ENCODE results near the gene NXT1. TPM values are rescaled to one million over a fixed set of nuclear protein-coding genes. Genes with fewer than 3 reads are reported as not detected.
A peak's percentile ranks its signal among the peaks of the same experiment; 100 is the strongest.

Gene NXT1
- total and polyA plus RNA-seq, 7 experiments from 2014 or later = 20.1 to 71.8 (median 50.3) TPM

- Histone ChIP-seq H3K27ac (ENCODE audit: low read depth, low read length) (no peak overlapping the region), H3K27me3 (ENCODE audit: control insufficient read depth in 2 of 2, insufficient read depth in 2 of 2, low read length in 2 of 2) (no peaks in the 10 kb centered on the region), H3K36me3 (ENCODE audit: control insufficient read depth in 2 of 3, insufficient read depth in 3 of 3, low read length in 3 of 3) (no peaks in the 10 kb centered on the region), H3K9me3 (ENCODE audit: control insufficient read depth in 2 of 3, low read length in 3 of 3) (no peaks in the 10 kb centered on the region), H3K4me3 (ENCODE audit: low read length) (no peak overlapping the region), H3K4me1 (ENCODE audit: control insufficient read depth in 2 of 2, insufficient read depth in 2 of 2, low read length in 2 of 2) (no peaks in the 10 kb centered on the region)
- DNase-seq = peak in 1 of 9 donors; percentile 1
- ATAC-seq = no peak
- Mint-ChIP-seq H3K4me1 (no peaks in the 10 kb centered on the region), H3K9me3 (peaks cover 0 to 2% (median 0%) of the 10 kb centered on the region in 11 donors), H3K27ac (no peak overlapping the region), H3K4me3 (no peak overlapping the region), H3K27me3 (peaks cover 0 to 10% (median 0%) of the 10 kb centered on the region in 5 donors), H3K36me3 (peaks cover 0 to 9% (median 0%) of the 10 kb centered on the region in 5 donors)
- CTCF ChIA-PET = no interaction called here
- intact Hi-C loops (cut with micrococcal nuclease) = no loop called here
- POLR2A ChIA-PET = no interaction called here
Observed at GRCh38 chr20:23326774-23327173, 23.8 kb upstream of the NXT1 start.

- peak in 1 of 9 donors; percentile 3 for DNase-seq
- CTCF ChIA-PET = no interaction called here
- H3K9me3 Mint-ChIP-seq = peaks cover 0 to 2% (median 0%) of the 10 kb centered on the region in 11 donors
- intact Hi-C loops (cut with micrococcal nuclease) = no loop called here
- H3K27me3 Mint-ChIP-seq = peaks cover 0 to 10% (median 0%) of the 10 kb centered on the region in 5 donors
- Histone ChIP-seq H3K4me3 (ENCODE audit: low read length) (no peak overlapping the region), H3K4me1 (ENCODE audit: control insufficient read depth in 2 of 2, insufficient read depth in 2 of 2, low read length in 2 of 2) (no peaks in the 10 kb centered on the region), H3K27me3 (ENCODE audit: control insufficient read depth in 2 of 2, insufficient read depth in 2 of 2, low read length in 2 of 2) (no peaks in the 10 kb centered on the region), H3K27ac (ENCODE audit: low read depth, low read length) (no peak overlapping the region), H3K36me3 (ENCODE audit: control insufficient read depth in 2 of 3, insufficient read depth in 3 of 3, low read length in 3 of 3) (no peaks in the 10 kb centered on the region), H3K9me3 (ENCODE audit: control insufficient read depth in 2 of 3, low read length in 3 of 3) (no peaks in the 10 kb centered on the region)
- POLR2A ChIA-PET = no interaction called here
- H3K36me3 Mint-ChIP-seq = peaks cover 0 to 11% (median 0%) of the 10 kb centered on the region in 5 donors
- H3K4me1 Mint-ChIP-seq = no peaks in the 10 kb centered on the region
- no peak overlapping the region for H3K4me3 Mint-ChIP-seq
- H3K27ac Mint-ChIP-seq = no peak overlapping the region
- no peak for ATAC-seq
Observed at GRCh38 chr20:23327617-23328333, 22.8 kb upstream of the NXT1 start.

- Mint-ChIP-seq H3K4me1 (peaks cover 0 to 15% (median 0%) of the 10 kb centered on the region in 7 donors), H3K4me3 (no peak overlapping the region), H3K36me3 (peaks cover 0 to 11% (median 0%) of the 10 kb centered on the region in 5 donors), H3K27ac (no peak overlapping the region), H3K27me3 (no peaks in the 10 kb centered on the region), H3K9me3 (peaks cover 0 to 2% (median 0%) of the 10 kb centered on the region in 11 donors)
- DNase-seq (peak in 1 of 9 donors; percentile 3), ATAC-seq (no peak)
- CTCF ChIA-PET = no interaction called here
- POLR2A ChIA-PET = no interaction called here
- Histone ChIP-seq H3K36me3 (ENCODE audit: control insufficient read depth in 2 of 3, insufficient read depth in 3 of 3, low read length in 3 of 3) (no peaks in the 10 kb centered on the region), H3K4me1 (ENCODE audit: control insufficient read depth in 2 of 2, insufficient read depth in 2 of 2, low read length in 2 of 2) (no peaks in the 10 kb centered on the region), H3K4me3 (ENCODE audit: low read length) (no peak overlapping the region), H3K9me3 (ENCODE audit: control insufficient read depth in 2 of 3, low read length in 3 of 3) (no peaks in the 10 kb centered on the region), H3K27ac (ENCODE audit: low read depth, low read length) (no peak overlapping the region), H3K27me3 (ENCODE audit: control insufficient read depth in 2 of 2, insufficient read depth in 2 of 2, low read length in 2 of 2) (no peaks in the 10 kb centered on the region)
- intact Hi-C loops (cut with micrococcal nuclease) = no loop called here
Observed at GRCh38 chr20:23331450-23332350, 18.9 kb upstream of the NXT1 start.

- peaks cover 0 to 20% (median 0%) of the 10 kb centered on the region in 7 donors for H3K4me1 Mint-ChIP-seq
- no peak for ATAC-seq
- intact Hi-C loops (cut with micrococcal nuclease) = no loop called here
Observed at GRCh38 chr20:23332467-23332866, 18.1 kb upstream of the NXT1 start.

GRCh38 chr20:23334111-23334510, 16.5 kb upstream of the NXT1 start:
- Mint-ChIP-seq H3K36me3 (peaks cover 0 to 11% (median 0%) of the 10 kb centered on the region in 5 donors), H3K27ac (no peak overlapping the region), H3K4me3 (no peak overlapping the region), H3K4me1 (peaks cover 0 to 20% (median 0%) of the 10 kb centered on the region in 7 donors), H3K27me3 (peaks cover 0 to 1% (median 0%) of the 10 kb centered on the region in 5 donors), H3K9me3 (peaks cover 0 to 2% (median 0%) of the 10 kb centered on the region in 11 donors)
- no peak for DNase-seq
- Histone ChIP-seq H3K27me3 (ENCODE audit: control insufficient read depth in 2 of 2, insufficient read depth in 2 of 2, low read length in 2 of 2) (no peaks in the 10 kb centered on the region), H3K4me3 (ENCODE audit: low read length) (no peak overlapping the region), H3K36me3 (ENCODE audit: control insufficient read depth in 2 of 3, insufficient read depth in 3 of 3, low read length in 3 of 3) (no peaks in the 10 kb centered on the region), H3K4me1 (ENCODE audit: control insufficient read depth in 2 of 2, insufficient read depth in 2 of 2, low read length in 2 of 2) (no peaks in the 10 kb centered on the region), H3K27ac (ENCODE audit: low read depth, low read length) (no peak overlapping the region), H3K9me3 (ENCODE audit: control insufficient read depth in 2 of 3, low read length in 3 of 3) (no peaks in the 10 kb centered on the region)
- ChIA-PET POLR2A (no interaction called here), CTCF (no interaction called here)
- intact Hi-C loops (cut with micrococcal nuclease) = no loop called here
- no peak for ATAC-seq

More at GRCh38 chr20:23332467-23332866, 18.1 kb upstream of the NXT1 start:
- Histone ChIP-seq H3K27ac (ENCODE audit: low read depth, low read length) (no peak overlapping the region), H3K4me3 (ENCODE audit: low read length) (no peak overlapping the region), H3K4me1 (ENCODE audit: control insufficient read depth in 2 of 2, insufficient read depth in 2 of 2, low read length in 2 of 2) (no peaks in the 10 kb centered on the region), H3K36me3 (ENCODE audit: control insufficient read depth in 2 of 3, insufficient read depth in 3 of 3, low read length in 3 of 3) (no peaks in the 10 kb centered on the region), H3K27me3 (ENCODE audit: control insufficient read depth in 2 of 2, insufficient read depth in 2 of 2, low read length in 2 of 2) (no peaks in the 10 kb centered on the region), H3K9me3 (ENCODE audit: control insufficient read depth in 2 of 3, low read length in 3 of 3) (no peaks in the 10 kb centered on the region)
- ChIA-PET CTCF (no interaction called here), POLR2A (no interaction called here)
- H3K4me3 Mint-ChIP-seq = no peak overlapping the region
- no peaks in the 10 kb centered on the region for H3K27me3 Mint-ChIP-seq
- DNase-seq = peak in 1 of 9 donors; percentile 2
- H3K27ac Mint-ChIP-seq = no peak overlapping the region
- peaks cover 0 to 2% (median 0%) of the 10 kb centered on the region in 11 donors for H3K9me3 Mint-ChIP-seq
- H3K36me3 Mint-ChIP-seq = peaks cover 0 to 11% (median 0%) of the 10 kb centered on the region in 5 donors

- Histone ChIP-seq H3K9me3 (ENCODE audit: control insufficient read depth in 2 of 3, low read length in 3 of 3) (no peaks in the 10 kb centered on the region), H3K27ac (ENCODE audit: low read depth, low read length) (no peak overlapping the region), H3K4me1 (ENCODE audit: control insufficient read depth in 2 of 2, insufficient read depth in 2 of 2, low read length in 2 of 2) (no peaks in the 10 kb centered on the region), H3K4me3 (ENCODE audit: low read length) (no peak overlapping the region), H3K27me3 (ENCODE audit: control insufficient read depth in 2 of 2, insufficient read depth in 2 of 2, low read length in 2 of 2) (no peaks in the 10 kb centered on the region), H3K36me3 (ENCODE audit: control insufficient read depth in 2 of 3, insufficient read depth in 3 of 3, low read length in 3 of 3) (no peaks in the 10 kb centered on the region)
- H3K27ac Mint-ChIP-seq = no peak overlapping the region
- no peak overlapping the region for H3K4me3 Mint-ChIP-seq
- peaks cover 0 to 7% (median 0%) of the 10 kb centered on the region in 5 donors for H3K36me3 Mint-ChIP-seq
- peaks cover 0 to 2% (median 0%) of the 10 kb centered on the region in 11 donors for H3K9me3 Mint-ChIP-seq
- H3K4me1 Mint-ChIP-seq = peaks cover 0 to 20% (median 0%) of the 10 kb centered on the region in 7 donors
- ATAC-seq = no peak
- ChIA-PET POLR2A (no interaction called here), CTCF (no interaction called here)
- intact Hi-C loops (cut with micrococcal nuclease) = no loop called here
- DNase-seq = no peak
- peaks cover 0 to 4% (median 0%) of the 10 kb centered on the region in 5 donors for H3K27me3 Mint-ChIP-seq
Observed at GRCh38 chr20:23335521-23335920, 15.1 kb upstream of the NXT1 start.

Data from naive thymus-derived CD4-positive, alpha-beta T cell (primary cell).